H1 (cell line): ENCODE data around the gene UMAD1. TPM values are rescaled to one million over a fixed set of nuclear protein-coding genes. Genes with fewer than 3 reads are reported as not detected.

Experiments
- CTCF ChIA-PET: fragments of 300-600 bp; sonication (Branson Sonifier 250); formaldehyde crosslinking; loops from one replicate; lab custom pipeline; 2021; ENCODE audit not compliant: partially characterized antibody; lab: Charles Lee
- POLR2A ChIA-PET: fragments of 300-600 bp; sonication (Branson Sonifier 250); formaldehyde crosslinking; loops from one replicate; lab custom pipeline; 2021; ENCODE audit warnings: inconsistent platforms; ENCODE audit not compliant: partially characterized antibody; lab: Charles Lee
- DNase-seq, 2 experiments: peaks; one replicate each; pipeline versions ENCODE4 v3.0.0 to v3.0.0-alpha.2; 2010 to 2022; ENCODE audit warnings: low spot score in 2 of 2, low read depth in 1 of 2, mixed read lengths in 1 of 2
- FAIRE-seq: peaks from 2 replicates; lab custom pipeline; 2011; peaks lifted over from hg19 to GRCh38; lab: Jason Lieb, UNC
- H2AFZ ChIP-seq: 2 replicates; pipeline ENCODE4 v1.8.1; 2012; ENCODE audit warnings: low read length, inconsistent platforms
- H2AK5ac ChIP-seq: 2 replicates; pipeline ENCODE4 v1.6.1; 2013; ENCODE audit warnings: low read depth, low read length
- H2BK120ac ChIP-seq: replicated peaks from 2 replicates; pipeline ENCODE3; 2013; ENCODE audit warnings: low read depth, low read length, inconsistent platforms
- H2BK12ac ChIP-seq: 2 replicates; pipeline ENCODE4 v1.6.1; 2013; ENCODE audit warnings: low read depth, low read length
- H2BK15ac ChIP-seq: 2 replicates; pipeline ENCODE4 v1.6.1; 2013; ENCODE audit warnings: low read length
- H2BK20ac ChIP-seq: 2 replicates; pipeline ENCODE4 v1.6.1; 2013; ENCODE audit warnings: low read length
- H2BK5ac ChIP-seq: 2 replicates; pipeline ENCODE4 v1.6.1; 2013; ENCODE audit warnings: low read depth, low read length
- H3K14ac ChIP-seq: 2 replicates; pipeline ENCODE4 v1.6.1; 2013; ENCODE audit warnings: inconsistent platforms; ENCODE audit not compliant: insufficient read length
- H3K18ac ChIP-seq: 2 replicates; pipeline ENCODE4 v1.6.1; 2013; ENCODE audit warnings: low read length; ENCODE audit errors: extremely low read depth
- H3K23ac ChIP-seq: 2 replicates; pipeline ENCODE4 v1.6.1; 2013; ENCODE audit warnings: inconsistent platforms; ENCODE audit not compliant: insufficient read length
- H3K23me2 ChIP-seq: 2 replicates; pipeline ENCODE4 v1.6.1; 2013; ENCODE audit warnings: low read depth, low read length
- H3K27ac ChIP-seq: 2 replicates; pipeline ENCODE4 v1.6.1; 2011; ENCODE audit warnings: low read depth, low read length, inconsistent platforms
- H3K27me3 ChIP-seq, 4 experiments: replicated peaks in 1 of 4; 1 replicate in 1 of 4; 2 replicates in 3 of 4; pipeline versions ENCODE4 v1.6.1 to v1.8.1; 2011 to 2013; ENCODE audit warnings: low read length in 3 of 4, mild to moderate bottlenecking in 3 of 4, inconsistent platforms in 2 of 4, mixed read lengths in 2 of 4, moderate library complexity in 1 of 4; ENCODE audit not compliant: control insufficient read depth in 3 of 4, insufficient read depth in 3 of 4; ENCODE audit errors: extremely low read depth in 1 of 4
- H3K36me3 ChIP-seq, 4 experiments: 2 replicates each; pipeline versions ENCODE4 v1.6.1 to v1.8.1; 2011 to 2013; ENCODE audit warnings: mild to moderate bottlenecking in 4 of 4, low read length in 3 of 4, moderate library complexity in 2 of 4, control low read depth in 1 of 4, inconsistent platforms in 1 of 4; ENCODE audit not compliant: insufficient read depth in 4 of 4, control insufficient read depth in 2 of 4
- H3K4ac ChIP-seq: replicated peaks from 2 replicates; pipeline ENCODE3; 2013; ENCODE audit warnings: low read length, low read depth, mixed read lengths, inconsistent platforms; ENCODE audit not compliant: insufficient read length
- H3K4me1 ChIP-seq, 4 experiments: replicated peaks in 1 of 4; 1 replicate in 1 of 4; 2 replicates in 3 of 4; pipeline versions ENCODE4 v1.6.1 to v1.8.1; 2011 to 2013; ENCODE audit warnings: low read length in 3 of 4, inconsistent platforms in 2 of 4, mixed read lengths in 1 of 4; ENCODE audit not compliant: insufficient read depth in 4 of 4, control insufficient read depth in 3 of 4
- H3K4me2 ChIP-seq, 2 experiments: 2 replicates each; pipeline versions ENCODE4 v1.6.1 to v1.8.1; 2011 to 2013; ENCODE audit warnings: low read depth in 2 of 2, low read length in 2 of 2, control low read depth in 1 of 2, inconsistent platforms in 1 of 2, mild to moderate bottlenecking in 1 of 2; ENCODE audit not compliant: insufficient read depth in 1 of 2
- H3K4me3 ChIP-seq, 4 experiments: fragments of 200-600, 300-600 bp in 1 of 4; sonication (generic), shearing (Covaris generic), sonication (Bioruptor Twin) in 1 of 4; 2 replicates each; pipeline versions ENCODE4 v1.5.1 to v1.8.1; 2011 to 2016; ENCODE audit warnings: low read length in 4 of 4, low read depth in 3 of 4, control low read depth in 2 of 4, inconsistent platforms in 2 of 4, mild to moderate bottlenecking in 2 of 4, mixed read lengths in 1 of 4, moderate library complexity in 1 of 4; ENCODE audit not compliant: insufficient read depth in 2 of 4; ENCODE audit errors: extremely low read depth in 1 of 4
- H3K56ac ChIP-seq: replicated peaks from 2 replicates; pipeline ENCODE3; 2013; ENCODE audit warnings: low read depth, mild to moderate bottlenecking, mixed read lengths, low read length, inconsistent platforms; ENCODE audit not compliant: insufficient read length
- H3K79me1 ChIP-seq: 2 replicates; pipeline ENCODE4 v1.6.1; 2013; ENCODE audit warnings: low read depth, low read length, control low read depth
- H3K79me2 ChIP-seq, 2 experiments: 2 replicates each; pipeline versions ENCODE4 v1.6.1 to v1.8.1; 2012 to 2013; ENCODE audit warnings: low read length in 2 of 2, mild to moderate bottlenecking in 2 of 2, inconsistent platforms in 1 of 2; ENCODE audit not compliant: insufficient read depth in 2 of 2, control insufficient read depth in 1 of 2
- H3K9ac ChIP-seq, 4 experiments: replicated peaks in 1 of 4; 1 replicate in 1 of 4; 2 replicates in 3 of 4; pipeline versions ENCODE4 v1.6.1 to v1.8.1; 2011 to 2013; ENCODE audit warnings: low read depth in 3 of 4, low read length in 3 of 4, control low read depth in 2 of 4, mild to moderate bottlenecking in 2 of 4, moderate library complexity in 2 of 4, inconsistent platforms in 1 of 4; ENCODE audit errors: extremely low read depth in 1 of 4
- H3K9me3 ChIP-seq, 2 experiments: 2 replicates each; pipeline versions ENCODE4 v1.6.1 to v1.8.1; 2012 to 2013; ENCODE audit warnings: mild to moderate bottlenecking in 2 of 2, moderate library complexity in 2 of 2, control low read depth in 1 of 2, inconsistent platforms in 1 of 2, low read depth in 1 of 2, low read length in 1 of 2, mixed read lengths in 1 of 2; ENCODE audit not compliant: insufficient read depth in 2 of 2
- H4K20me1 ChIP-seq, 2 experiments: replicated peaks in 1 of 2; 2 replicates each; pipeline versions ENCODE3 to v1.8.1; 2011 to 2013; ENCODE audit warnings: inconsistent platforms in 2 of 2, low read length in 2 of 2, mild to moderate bottlenecking in 1 of 2; ENCODE audit not compliant: insufficient read depth in 2 of 2, control insufficient read depth in 1 of 2
- H4K5ac ChIP-seq: 2 replicates; pipeline ENCODE4 v1.6.1; 2013; ENCODE audit warnings: low read length, low read depth, mixed read lengths, inconsistent platforms; ENCODE audit not compliant: insufficient read length
- H4K8ac ChIP-seq: 2 replicates; pipeline ENCODE4 v1.8.0; 2013; ENCODE audit warnings: mild to moderate bottlenecking, moderate library complexity, low read length, inconsistent platforms; ENCODE audit not compliant: insufficient read depth; ENCODE audit errors: extremely low read depth
- H4K91ac ChIP-seq: replicated peaks from 2 replicates; pipeline ENCODE3; 2013; ENCODE audit warnings: low read length, mixed read lengths, inconsistent platforms; ENCODE audit not compliant: insufficient read length
- CTBP2 ChIP-seq: IDR thresholded peaks from 2 replicates; pipeline ENCODE4 v1.7.0; 2011; ENCODE audit warnings: borderline replicate concordance, mild to moderate bottlenecking, moderate library complexity, mixed read lengths, low read length; ENCODE audit not compliant: insufficient read depth, insufficient read length
- FOSL1 ChIP-seq: IDR thresholded peaks from 2 replicates; pipeline ENCODE4 v1.6.1; 2011; ENCODE audit warnings: mild to moderate bottlenecking, low read depth, low read length, moderate library complexity; ENCODE audit not compliant: insufficient read depth
- WGBS, 2 experiments: shearing (Covaris generic) in 1 of 2; methylation state at CpG; one replicate each; pipeline versions ENCODE4 v1.1.6 to v1.1.7; 2013 to 2015; ENCODE audit warnings: low lambda C conversion rate in 2 of 2, mixed read lengths in 2 of 2, inconsistent platforms in 1 of 2, low coverage in 1 of 2, missing lambda C conversion rate in 1 of 2; ENCODE audit not compliant: insufficient replicate concordance in 2 of 2, insufficient coverage in 1 of 2, insufficient read length in 1 of 2; ENCODE audit errors: extremely low coverage in 1 of 2, missing lambda C conversion rate in 1 of 2; 5-methylcytosine and 5-hydroxymethylcytosine counted together
- polyA plus RNA-seq, 7 experiments: library from polyadenylated mRNA; depleted of rRNA in 3 of 7; stranded (reverse) in 5 of 7; unstranded in 2 of 7; fragments of >200 nt in 5 of 7; fragments of 200-250 nt in 2 of 7; gene quantifications; 1 replicate in 5 of 7; 2 replicates in 1 of 7; 4 replicates in 1 of 7; pipeline versions ENCODE4 v1.2.1 to v1.2.3, GENCODE V29; 2011 to 2013; ENCODE audit warnings: missing spikeins in 2 of 7, mixed read lengths in 2 of 7
- total RNA-seq: library from RNA; stranded (reverse); fragmentation: NEBNext Ultra II Directional; extraction: Animal tissue kit (Norgen Biotek cat#: 25700); gene quantifications from 2 replicates; pipeline ENCODE4 v1.2.1, GENCODE V29; 2021

The UMAD1 gene
- total and polyA plus RNA-seq, 2 of the 8 experiments (the other 6 are each of a cell fraction or from before 2014, with no cell fraction given) = 10.4 to 12.3 TPM

DNA sequence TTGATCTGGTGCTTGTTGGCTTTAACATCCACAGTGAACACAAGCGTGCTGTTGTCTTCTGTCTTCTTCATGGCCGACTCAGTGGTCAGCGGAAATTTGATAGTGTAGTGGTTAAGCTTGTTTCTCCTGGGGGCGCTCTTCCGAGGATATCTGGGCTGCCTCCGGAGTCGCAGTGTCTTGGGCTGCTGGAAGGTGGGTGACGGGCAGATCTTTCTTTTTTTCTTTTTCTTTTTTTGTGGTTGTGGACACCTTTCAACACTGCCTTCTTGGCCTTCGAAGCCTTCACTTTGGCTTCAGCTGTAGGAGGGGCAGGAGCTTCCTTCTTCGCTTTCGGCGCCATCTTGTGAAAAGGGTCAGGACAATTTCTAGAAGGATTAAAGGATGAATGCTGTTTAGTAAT, 101.7 kb downstream of the UMAD1 start:
- no peak overlapping the region for H4K91ac ChIP-seq
- H3K4me2 ChIP-seq = no peak overlapping the region
- no peaks in the 10 kb centered on the region for H4K20me1 ChIP-seq
- H3K79me1 ChIP-seq = no peaks in the 10 kb centered on the region
- no peak overlapping the region for H4K8ac ChIP-seq
- no peak overlapping the region for H2BK20ac ChIP-seq
- ChIA-PET POLR2A (no interaction called here), CTCF (interaction anchor here (0.8 to 1.0 kb wide), 4 partner anchors 19 to 293 kb away, joined by 3 to 5 read pairs (median 4); no protein-coding TSS in a partner anchor)
- H3K36me3 ChIP-seq = no peaks in the 10 kb centered on the region
- H3K27ac ChIP-seq = no peak overlapping the region
- H3K14ac ChIP-seq = no peak overlapping the region
- H3K4me3 ChIP-seq = no peak overlapping the region
- no peak overlapping the region for H2BK15ac ChIP-seq
- H3K18ac ChIP-seq = no peak overlapping the region
- peaks cover 0 to 4% (median 1%) of the 10 kb centered on the region in 4 experiments; a peak in 1 of 7 replicates for H3K4me1 ChIP-seq
- H2BK5ac ChIP-seq = no peak overlapping the region
- H3K27me3 ChIP-seq = no peaks in the 10 kb centered on the region
- no peak overlapping the region for H2AFZ ChIP-seq
- H4K5ac ChIP-seq = no peak overlapping the region
- FAIRE-seq (no peak), DNase-seq (no peak)
- no peak overlapping the region for H2AK5ac ChIP-seq
- H3K23ac ChIP-seq = no peak overlapping the region
- H3K23me2 ChIP-seq = no peaks in the 10 kb centered on the region
- H3K9me3 ChIP-seq = no peaks in the 10 kb centered on the region; a peak in 1 of 4 replicates
- H3K4ac ChIP-seq = no peak overlapping the region
- no peak overlapping the region for H3K9ac ChIP-seq
- no peak overlapping the region for H2BK120ac ChIP-seq
- H3K79me2 ChIP-seq = no peaks in the 10 kb centered on the region
- WGBS, 2 experiments = 92% methylated on average over 12 of the region's 12 CpGs; no CpG with 5 or more reads in 1 of the 2 experiments
- H2BK12ac ChIP-seq = no peak overlapping the region
- no peak overlapping the region for H3K56ac ChIP-seq
- no peak for TF ChIP-seq FOSL1
- TF ChIP-seq CTBP2 = no peak
